Right lung (tissue), 5 donors: ENCODE results near the gene OLFM1. TPM values are rescaled to one million over a fixed set of nuclear protein-coding genes. Genes with fewer than 3 reads are reported as not detected.
"Not testable (repeated sequence)": the region's sequence is repeated elsewhere in the genome, so short reads cannot be mapped to it uniquely, and the experiment has no call there.

ENCODE experiments used
- DNase-seq, 2 donors: peaks; one replicate each; pipeline ENCODE4 v3.0.0-alpha.2; 2013
- polyA plus RNA-seq, 5 donors: library from polyadenylated mRNA; unstranded; fragments of 120-200 nt; gene quantifications; one replicate each; pipeline versions ENCODE4 v1.2.1 to v1.2.3, GENCODE V29; 2013; ENCODE audit warnings: inconsistent platforms in 1 of 5, low replicate concordance in 1 of 5; ENCODE audit not compliant: insufficient read length in 5 of 5, insufficient read depth in 1 of 5

Gene OLFM1
- polyA plus RNA-seq, 5 donors = 8.1 to 16.1 (median 14.6) TPM

- DNase-seq = no peak
These were observed 17.3 kb downstream of the OLFM1 start for GRCh38 chr9:135104761-135105160.

- DNase-seq = no peak
These were observed 17.8 kb downstream of the OLFM1 start for GRCh38 chr9:135105211-135105745.

- no peak for DNase-seq
These were observed 18.5 kb downstream of the OLFM1 start for GRCh38 chr9:135105938-135106491.

- no peak for DNase-seq
These were observed 19.2 kb downstream of the OLFM1 start for GRCh38 chr9:135106551-135107270.

GRCh38 chr9:135107581-135108235 is 20.2 kb downstream of the OLFM1 start:
- DNase-seq = no peak

GRCh38 chr9:135108831-135109510 is 21.5 kb downstream of the OLFM1 start:
- DNase-seq = no peak

- DNase-seq = no peak
These were observed 22.2 kb downstream of the OLFM1 start for GRCh38 chr9:135109650-135110049.

- DNase-seq = no peak
These were observed 22.9 kb downstream of the OLFM1 start for GRCh38 chr9:135110416-135110815.

- DNase-seq = not testable (repeated sequence)
These were observed 24.1 kb downstream of the OLFM1 start for GRCh38 chr9:135111600-135111999.

- no peak for DNase-seq
These were observed 28.9 kb downstream of the OLFM1 start for GRCh38 chr9:135116371-135116770.

GRCh38 chr9:135116881-135117280 is 29.4 kb downstream of the OLFM1 start:
- DNase-seq = no peak

- no peak for DNase-seq
These were observed 29.8 kb downstream of the OLFM1 start for GRCh38 chr9:135117281-135117680.

GRCh38 chr9:135119496-135120064 is 32.1 kb downstream of the OLFM1 start:
- no peak for DNase-seq

GRCh38 chr9:135120249-135120648 is 32.8 kb downstream of the OLFM1 start:
- no peak for DNase-seq

GRCh38 chr9:135122316-135122715 is 34.8 kb downstream of the OLFM1 start:
- no peak for DNase-seq

- DNase-seq = no peak
These were observed 35.8 kb downstream of the OLFM1 start for GRCh38 chr9:135123126-135123772.

GRCh38 chr9:135123773-135124134 is 36.3 kb downstream of the OLFM1 start:
- no peak for DNase-seq

GRCh38 chr9:135126451-135127187 is 39.2 kb downstream of the OLFM1 start:
- no peak for DNase-seq

- no peak for DNase-seq
These were observed 40.5 kb downstream of the OLFM1 start for GRCh38 chr9:135127718-135128670.
